Esophagus muscularis mucosa (tissue), 4 donors: ENCODE measurements around the gene ALDH1A2. TPM values are rescaled to one million over a fixed set of nuclear protein-coding genes. Genes with fewer than 3 reads are reported as not detected.

Experiments used
- DNase-seq: peaks from one replicate; pipeline ENCODE4 v3.0.0-alpha.2; 2017; ENCODE audit errors: extremely low spot score
- H3K27ac ChIP-seq, 4 donors: fragments of 200-600 bp; sonication (generic); replicated peaks in 1 of 4; 1 replicate in 3 of 4; 2 replicates in 1 of 4; pipeline ENCODE4 v1.5.1; 2016 to 2019; ENCODE audit warnings: mild to moderate bottlenecking in 1 of 4
- H3K27me3 ChIP-seq, 4 donors: fragments of 200-600 bp; sonication (generic); one replicate each; pipeline versions ENCODE4 v1.5.1 to v1.6.0; 2016 to 2019
- H3K36me3 ChIP-seq, 4 donors: fragments of 200-600 bp; sonication (generic); one replicate each; pipeline ENCODE4 v1.5.1; 2016 to 2019
- H3K4me1 ChIP-seq, 4 donors: fragments of 200-600 bp; sonication (generic); one replicate each; pipeline ENCODE4 v1.5.1; 2016 to 2019
- H3K4me3 ChIP-seq, 4 donors: fragments of 200-600 bp; sonication (generic); 1 replicate in 2 of 4; 2 replicates in 2 of 4; pipeline ENCODE4 v1.5.1; 2016 to 2019; ENCODE audit warnings: mild to moderate bottlenecking in 4 of 4, moderate library complexity in 1 of 4
- H3K9me3 ChIP-seq, 4 donors: fragments of 200-600 bp; sonication (generic); 1 replicate in 3 of 4; 2 replicates in 1 of 4; pipeline ENCODE4 v1.5.1; 2016 to 2019
- CTCF ChIP-seq, 3 experiments: fragments of 200-600 bp in 2 of 3; fragments of 450-650 bp in 1 of 3; sonication (generic) in 2 of 3; IDR thresholded peaks; one replicate each; pipeline ENCODE4 v1.5.1; 2017 to 2019; ENCODE audit warnings: antibody characterized with exemption in 3 of 3, mild to moderate bottlenecking in 2 of 3, moderate library complexity in 1 of 3
- EP300 ChIP-seq: sonication (generic); formaldehyde crosslinking; IDR thresholded peaks from one replicate; pipeline ENCODE4 v1.6.1; 2017; ENCODE audit warnings: antibody characterized with exemption
- POLR2A ChIP-seq: fragments of 450-650 bp; IDR thresholded peaks from one replicate; pipeline ENCODE4 v1.6.1; 2017; ENCODE audit warnings: antibody characterized with exemption, moderate library complexity, mild to moderate bottlenecking, low read depth
- POLR2AphosphoS5 ChIP-seq, 2 donors: sonication (generic); formaldehyde crosslinking; IDR thresholded peaks; one replicate each; pipeline ENCODE4 v1.6.1; 2017; ENCODE audit warnings: antibody characterized with exemption in 2 of 2
- WGBS: methylation state at CpG from one replicate; pipeline ENCODE4 v1.1.5; 2018; 5-methylcytosine and 5-hydroxymethylcytosine counted together
- intact Hi-C: fragments of 100-400 bp; cut with DNase I; formaldehyde crosslinking; loops from one replicate; pipeline ENCODE4 v1.15.1; 2023
- total RNA-seq, 4 donors: library from RNA; depleted of rRNA; stranded (reverse); fragments of >200 nt; gene quantifications; one replicate each; pipeline versions ENCODE4 v1.1.0 to v1.2.1, GENCODE V29; 2016

Gene ALDH1A2
- total RNA-seq, 4 donors from 2014 or later: 13.3 to 41.2 (median 19.8) TPM

DNA sequence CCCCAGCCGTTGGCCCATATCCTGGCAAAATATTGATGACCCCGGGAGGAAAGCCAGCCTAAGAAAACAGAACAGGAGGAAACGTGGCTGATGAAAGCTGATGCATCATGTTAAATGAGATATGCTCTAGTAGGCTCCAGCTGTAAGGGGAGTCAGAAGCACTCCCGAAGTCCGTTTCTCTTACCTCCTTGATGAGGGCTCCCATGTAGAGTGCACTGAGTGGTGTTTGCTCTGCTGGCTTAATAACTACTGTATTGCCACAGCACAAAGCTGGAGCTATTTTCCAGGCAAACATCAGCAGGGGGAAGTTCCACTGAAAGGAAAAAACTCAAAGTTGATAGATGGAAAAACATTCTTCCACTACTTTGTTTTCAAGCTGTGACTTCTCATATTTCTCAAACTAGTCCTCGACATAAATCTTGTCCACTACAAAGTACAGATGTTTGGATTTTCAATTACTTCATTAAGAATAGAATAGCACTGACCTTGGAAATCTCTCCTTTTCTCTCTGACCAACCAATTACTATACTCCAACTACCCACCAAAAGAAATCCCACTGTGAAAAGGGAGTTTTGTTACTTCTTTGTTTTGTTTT is 72.7 kb downstream of the ALDH1A2 start:
- Histone ChIP-seq H3K36me3 (no peaks in the 10 kb centered on the region), H3K27ac (no peak overlapping the region), H3K4me1 (peaks cover 0 to 35% (median 22%) of the 10 kb centered on the region in 4 donors), H3K9me3 (no peaks in the 10 kb centered on the region), H3K27me3 (no peaks in the 10 kb centered on the region), H3K4me3 (no peak overlapping the region)
- no peak for DNase-seq
- WGBS: 39% methylated on average over 6 of the region's 6 CpGs
- intact Hi-C loops: no loop called here
- TF ChIP-seq POLR2AphosphoS5 (IDR thresholded peaks at IDR 0.05) (no peak), POLR2A (no peak), EP300 (no peak), CTCF (IDR thresholded peaks at IDR 0.05) (no peak)

- no peak for DNase-seq
- Histone ChIP-seq H3K4me1 (no peaks in the 10 kb centered on the region), H3K36me3 (no peaks in the 10 kb centered on the region), H3K27ac (no peak overlapping the region), H3K4me3 (no peak overlapping the region), H3K9me3 (no peaks in the 10 kb centered on the region), H3K27me3 (no peaks in the 10 kb centered on the region)
- TF ChIP-seq POLR2AphosphoS5 (IDR thresholded peaks at IDR 0.05): no peak
- intact Hi-C loops: loop anchor here (5.0 kb wide), 1 partner anchor 94 kb away; the partner anchor contains the start of gene ALDH1A2
- WGBS: 81% methylated on average over 3 of the region's 3 CpGs
Observed at GRCh38 chr15:57973534-57973933, 92.0 kb downstream of the ALDH1A2 start.

- Histone ChIP-seq H3K27me3 (no peaks in the 10 kb centered on the region), H3K36me3 (no peaks in the 10 kb centered on the region), H3K27ac (no peak overlapping the region), H3K4me3 (no peak overlapping the region), H3K9me3 (no peaks in the 10 kb centered on the region), H3K4me1 (no peaks in the 10 kb centered on the region)
- intact Hi-C loops: loop anchor here (5.0 kb wide), 1 partner anchor 94 kb away; the partner anchor contains the start of gene ALDH1A2
- TF ChIP-seq POLR2AphosphoS5 (IDR thresholded peaks at IDR 0.05) (no peak), CTCF (IDR thresholded peaks at IDR 0.05) (no peak), POLR2A (no peak), EP300 (no peak)
- no peak for DNase-seq
- 64% methylated on average over 2 of the region's 2 CpGs for WGBS
Observed at GRCh38 chr15:57972864-57973263, 92.6 kb downstream of the ALDH1A2 start.

DNA sequence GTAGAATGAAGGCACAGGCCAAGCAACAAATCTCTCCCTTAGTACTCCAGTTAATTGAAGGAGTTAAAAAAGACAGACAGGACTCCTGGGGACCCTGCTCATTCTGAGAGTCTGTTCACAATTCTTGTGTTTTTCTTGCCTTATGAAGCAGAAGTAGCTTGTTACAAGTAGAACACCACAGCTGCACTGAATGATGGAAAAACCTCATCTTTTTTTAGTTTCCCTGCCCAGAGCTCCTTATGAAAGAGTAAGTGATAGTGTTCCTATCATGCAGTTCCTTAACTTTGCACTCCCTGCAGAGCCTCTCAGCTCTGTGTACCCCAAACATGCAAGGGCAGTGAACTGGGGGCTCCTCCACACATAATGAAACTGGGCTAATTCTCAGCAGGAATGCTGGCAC is 95.5 kb downstream of the ALDH1A2 start:
- DNase-seq: no peak
- no peaks in the 10 kb centered on the region for H3K4me1 ChIP-seq
- intact Hi-C loops: loop anchor here (5.0 kb wide), 1 partner anchor 97 kb away; the partner anchor contains the start of gene ALDH1A2
- no peaks in the 10 kb centered on the region for H3K36me3 ChIP-seq
- H3K9me3 ChIP-seq: no peaks in the 10 kb centered on the region
- no peaks in the 10 kb centered on the region for H3K27me3 ChIP-seq
- H3K4me3 ChIP-seq: no peak overlapping the region
- no peak overlapping the region for H3K27ac ChIP-seq
- no peak for TF ChIP-seq CTCF (IDR thresholded peaks at IDR 0.05)

- WGBS: 58% methylated on average over 5 of the region's 5 CpGs
- intact Hi-C loops: no loop called here
- Histone ChIP-seq H3K4me3 (no peak overlapping the region), H3K9me3 (no peaks in the 10 kb centered on the region), H3K36me3 (no peaks in the 10 kb centered on the region), H3K27ac (no peak overlapping the region), H3K27me3 (no peaks in the 10 kb centered on the region), H3K4me1 (no peaks in the 10 kb centered on the region)
- DNase-seq: no peak
- TF ChIP-seq POLR2AphosphoS5 (IDR thresholded peaks at IDR 0.05) (no peak), CTCF (IDR thresholded peaks at IDR 0.05) (peak; percentile 46 to 53 (median 52)), EP300 (no peak)
Observed at GRCh38 chr15:57969355-57969754, 96.2 kb downstream of the ALDH1A2 start.
